K562 (cell line): ENCODE measurements around the gene CUL2. TPM values are rescaled to one million over a fixed set of nuclear protein-coding genes. Genes with fewer than 3 reads are reported as not detected.

Experiments used
- ARID1B ChIP-seq: fragments of 450-650 bp; IDR thresholded peaks from 2 replicates; pipeline ENCODE4 v1.6.1; 2016; ENCODE audit warnings: antibody characterized with exemption, mild to moderate bottlenecking, inconsistent platforms
- BACH1 ChIP-seq: fragments of 200-800 bp; sonication (Bioruptor generic); IDR thresholded peaks from 2 replicates; pipeline ENCODE4 v1.6.1; 2016; ENCODE audit warnings: missing genetic modification characterization, missing compliant biosample characterization
- GTF3C2 ChIP-seq: IDR thresholded peaks from 3 replicates; pipeline ENCODE4 v1.6.1; 2011; ENCODE audit warnings: borderline replicate concordance, mild to moderate bottlenecking, moderate library complexity; ENCODE audit not compliant: insufficient read length; ENCODE audit errors: extremely low read depth
- HIVEP1 ChIP-seq: fragments of 250-450 bp; sonication (Bioruptor Pico); IDR thresholded peaks from 2 replicates; pipeline ENCODE4 v1.4.0; 2020; ENCODE audit warnings: mild to moderate bottlenecking
- MCM3 ChIP-seq: fragments of 450-650 bp; IDR thresholded peaks from 2 replicates; pipeline ENCODE4 v1.6.1; 2016
- MEIS2 ChIP-seq: fragments of 450-650 bp; IDR thresholded peaks from 2 replicates; pipeline ENCODE4 v1.6.1; 2014; ENCODE audit warnings: mild to moderate bottlenecking; ENCODE audit not compliant: partially characterized antibody
- NR3C1 ChIP-seq: sonication (generic); formaldehyde crosslinking; IDR thresholded peaks from 2 replicates; pipeline ENCODE4 v1.8.1; 2022; ENCODE audit warnings: missing genetic modification reagents
- PCBP1 ChIP-seq: fragments of 200-400 bp; formaldehyde crosslinking; IDR thresholded peaks from 2 replicates; pipeline ENCODE4 v1.6.1; 2018; ENCODE audit warnings: mild to moderate bottlenecking, low read depth, low read length; ENCODE audit not compliant: poor library complexity, severe bottlenecking
- PHF8 ChIP-seq: fragments of 200-600 bp; sonication (generic); IDR thresholded peaks from 2 replicates; pipeline ENCODE4 v1.6.1; 2012; ENCODE audit warnings: mixed run types, mild to moderate bottlenecking, inconsistent platforms, low read length, moderate library complexity, borderline replicate concordance
- PURB ChIP-seq: sonication (generic); formaldehyde crosslinking; IDR thresholded peaks from 2 replicates; pipeline ENCODE4 v1.9.0; 2021; ENCODE audit warnings: low read depth, mild to moderate bottlenecking, missing genetic modification reagents
- SNRNP70 ChIP-seq: fragments of 200-400 bp; formaldehyde crosslinking; optimal IDR thresholded peaks from 2 replicates; pipeline ENCODE3; 2017; ENCODE audit warnings: low read depth, low read length
- STAG1 ChIP-seq: sonication (generic); formaldehyde crosslinking; IDR thresholded peaks from 2 replicates; pipeline ENCODE4 v1.5.0; 2020; ENCODE audit warnings: missing genetic modification reagents, borderline replicate concordance
- TBP ChIP-seq: optimal IDR thresholded peaks from 2 replicates; pipeline ENCODE3; 2011; ENCODE audit warnings: low read depth, low read length, improper control_type of control experiment
- TRIM25 ChIP-seq: fragments of 450-650 bp; IDR thresholded peaks from 2 replicates; pipeline ENCODE4 v1.7.0; 2016; ENCODE audit warnings: borderline replicate concordance
- ZBTB12 ChIP-seq: fragments of 250-450 bp; sonication (Bioruptor Pico); IDR thresholded peaks from 2 replicates; pipeline ENCODE4 v1.4.0; 2020
- ZC3H8 ChIP-seq: fragments of 450-650 bp; IDR thresholded peaks from 2 replicates; pipeline ENCODE4 v1.6.1; 2017
- ZFP1 ChIP-seq: fragments of 450-650 bp; formaldehyde crosslinking; IDR thresholded peaks from 2 replicates; pipeline ENCODE4 v1.4.0; 2020; ENCODE audit warnings: mild to moderate bottlenecking, mixed read lengths
- ZNF449 ChIP-seq: fragments of 250-450 bp; sonication (Bioruptor Pico); IDR thresholded peaks from 2 replicates; pipeline ENCODE4 v1.8.0; 2022; ENCODE audit warnings: moderate library complexity, mild to moderate bottlenecking, inconsistent platforms
- ZNF589 ChIP-seq: fragments of 200-800 bp; sonication (Bioruptor generic); IDR thresholded peaks from 2 replicates; pipeline ENCODE4 v1.6.1; 2016; ENCODE audit warnings: low read depth, missing genetic modification characterization, missing compliant biosample characterization
- ZNF699 ChIP-seq: fragments of 250-450 bp; sonication (Bioruptor Pico); IDR thresholded peaks from 2 replicates; pipeline ENCODE4 v1.8.0; 2021; ENCODE audit warnings: mild to moderate bottlenecking, moderate library complexity; ENCODE audit not compliant: insufficient replicate concordance
- ZNF778 ChIP-seq: fragments of 450-650 bp; formaldehyde crosslinking; IDR thresholded peaks from 2 replicates; pipeline ENCODE4 v1.4.0; 2020; ENCODE audit warnings: mild to moderate bottlenecking, moderate library complexity
- ZNF785 ChIP-seq: fragments of 250-450 bp; sonication (Bioruptor Pico); IDR thresholded peaks from 2 replicates; pipeline ENCODE4 v1.4.0; 2020; ENCODE audit warnings: mild to moderate bottlenecking
- polyA plus RNA-seq, 8 experiments: library from polyadenylated mRNA; depleted of rRNA in 4 of 8; stranded (reverse) in 5 of 8; unstranded in 3 of 8; fragments of >200 nt; fragmentation: Nextera tagmentation in 2 of 8; fragmentation: Illumina TruSeq in 1 of 8; extraction: Ambion mirVana in 2 of 8; extraction: Trizol in 1 of 8; gene quantifications; 2 replicates each; pipeline versions ENCODE4 v1.2.1 to v1.2.3, GENCODE V29; 2011 to 2014; ENCODE audit warnings: inconsistent platforms in 1 of 8, missing spikeins in 1 of 8
- total RNA-seq, 7 experiments: library from RNA; depleted of rRNA in 6 of 7; stranded (reverse); fragments of >200 nt in 6 of 7; fragmentation: Illumina TruSeq in 2 of 7; extraction: Trizol in 2 of 7; gene quantifications; 2 replicates each; pipeline versions ENCODE4 v1.2.1 to v1.2.3, GENCODE V29; 2011 to 2021; ENCODE audit warnings: low replicate concordance in 1 of 7

CUL2 gene
- total and polyA plus RNA-seq, 9 of the 15 experiments (the other 6 are each of a cell fraction or from before 2014, with no cell fraction given), result 17.3 to 46.3 (median 41.2) TPM

- TF ChIP-seq GTF3C2 (no peak), TBP (peak; percentile 87), ZNF449 (CRISPR knock-in tag) (peak; percentile 99; the same call in 1 of the 2 replicates), MEIS2 (peak; percentile 78), BACH1 (tag) (no peak), PCBP1 (peak; percentile 59), MCM3 (no peak), HIVEP1 (no peak), ARID1B (no peak; the same call in 1 of the 2 replicates), PHF8 (peak; percentile 80; the same call in 1 of the 2 replicates), ZC3H8 (no peak), STAG1 (CRISPR knock-in tag) (no peak), SNRNP70 (no peak), TRIM25 (no peak), NR3C1 (CRISPR knock-in tag) (no peak; the same call in 1 of the 2 replicates), ZBTB12 (CRISPR knock-in tag) (peak; percentile 87), PURB (CRISPR knock-in tag) (no peak), ZNF778 (CRISPR knock-in tag) (no peak), ZNF589 (CRISPR knock-in tag) (peak; percentile 32; the same call in 1 of the 2 replicates), ZFP1 (CRISPR knock-in tag) (no peak), ZNF699 (CRISPR knock-in tag) (no peak), ZNF785 (CRISPR knock-in tag) (no peak)
Measured at GRCh38 chr10:35126530-35127288, 36.6 kb upstream of the CUL2 start, which contains the start of gene CREM (continued).
